Mammary epithelial cell (primary cell): ENCODE results near the gene TTC21A.

Source experiments
- EZH2 ChIP-seq: IDR thresholded peaks from 2 replicates; pipeline ENCODE4 v1.6.1; 2012; ENCODE audit warnings: low read length, inconsistent platforms, borderline replicate concordance
- TF ChIP-seq, protein P1 (sequence below), 2 donors: IDR thresholded peaks in 1 of 2; conservative IDR thresholded peaks in 1 of 2; 2 replicates each; pipeline ENCODE4 v1.5.1; 2011 to 2012; ENCODE audit warnings: inconsistent platforms in 2 of 2, low read length in 2 of 2, mild to moderate bottlenecking in 2 of 2, control low read depth in 1 of 2, low read depth in 1 of 2; ENCODE audit not compliant: insufficient read depth in 1 of 2; ENCODE audit errors: extremely low read depth in 1 of 2

DNA sequence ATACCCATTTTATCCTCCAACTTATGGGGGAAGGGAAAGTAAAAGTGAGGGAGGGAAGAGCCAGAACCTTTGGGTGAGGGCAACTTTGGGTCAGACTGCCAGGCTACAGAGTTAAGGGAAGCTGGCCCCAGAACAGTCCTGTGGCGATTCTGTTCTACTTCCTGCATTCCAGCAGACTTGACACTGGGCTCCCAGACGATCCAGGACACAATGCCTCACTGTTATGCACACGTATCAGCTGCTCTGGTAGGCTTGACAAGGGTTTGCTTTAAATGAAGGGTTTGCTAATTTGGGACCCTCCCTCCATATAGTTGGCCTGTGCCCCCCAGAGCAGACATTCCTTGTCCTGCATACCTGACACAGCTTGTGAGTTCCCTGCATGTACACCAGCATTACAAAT is 10.7 kb upstream of the TTC21A start:
- TF ChIP-seq, protein P1, sequence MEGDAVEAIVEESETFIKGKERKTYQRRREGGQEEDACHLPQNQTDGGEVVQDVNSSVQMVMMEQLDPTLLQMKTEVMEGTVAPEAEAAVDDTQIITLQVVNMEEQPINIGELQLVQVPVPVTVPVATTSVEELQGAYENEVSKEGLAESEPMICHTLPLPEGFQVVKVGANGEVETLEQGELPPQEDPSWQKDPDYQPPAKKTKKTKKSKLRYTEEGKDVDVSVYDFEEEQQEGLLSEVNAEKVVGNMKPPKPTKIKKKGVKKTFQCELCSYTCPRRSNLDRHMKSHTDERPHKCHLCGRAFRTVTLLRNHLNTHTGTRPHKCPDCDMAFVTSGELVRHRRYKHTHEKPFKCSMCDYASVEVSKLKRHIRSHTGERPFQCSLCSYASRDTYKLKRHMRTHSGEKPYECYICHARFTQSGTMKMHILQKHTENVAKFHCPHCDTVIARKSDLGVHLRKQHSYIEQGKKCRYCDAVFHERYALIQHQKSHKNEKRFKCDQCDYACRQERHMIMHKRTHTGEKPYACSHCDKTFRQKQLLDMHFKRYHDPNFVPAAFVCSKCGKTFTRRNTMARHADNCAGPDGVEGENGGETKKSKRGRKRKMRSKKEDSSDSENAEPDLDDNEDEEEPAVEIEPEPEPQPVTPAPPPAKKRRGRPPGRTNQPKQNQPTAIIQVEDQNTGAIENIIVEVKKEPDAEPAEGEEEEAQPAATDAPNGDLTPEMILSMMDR (conservative IDR thresholded peaks at IDR 0.05 in 1 of 2, IDR thresholded peaks at IDR 0.05 in 1 of 2; ENCODE audit: extremely low read depth in 1 of 2, insufficient read depth in 1 of 2, low read depth in 1 of 2, low read length in 2 of 2), result no peak
- TF ChIP-seq EZH2, result no peak
